GM18526 (cell line): ENCODE measurements around the gene SGMS1.

Source experiments
- POLR2A ChIP-seq: IDR thresholded peaks from 3 replicates; pipeline ENCODE4 v1.6.1; 2011; ENCODE audit not compliant: insufficient read length; ENCODE audit errors: extremely low read depth

SGMS1 gene

DNA sequence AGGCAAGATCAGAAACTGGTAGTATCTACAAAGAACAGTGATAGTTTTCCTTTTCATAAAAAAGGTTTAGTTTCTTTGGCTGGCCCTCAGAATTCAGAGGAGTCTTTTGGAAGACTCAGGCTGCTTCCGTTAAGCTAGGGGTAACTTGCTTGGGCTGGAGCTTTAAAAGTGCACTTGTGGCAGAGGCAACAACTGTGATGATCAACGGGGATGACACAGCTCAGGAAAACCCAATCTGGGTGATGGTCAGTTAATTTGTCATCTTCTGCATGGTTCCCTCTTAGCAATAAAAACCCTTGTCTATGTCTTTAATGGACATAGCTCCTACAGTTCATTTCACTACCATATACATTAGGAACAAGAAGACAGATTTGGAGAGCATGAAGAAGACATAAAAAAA, 46.7 kb downstream of the SGMS1 start:
- TF ChIP-seq POLR2A = no peak

DNA sequence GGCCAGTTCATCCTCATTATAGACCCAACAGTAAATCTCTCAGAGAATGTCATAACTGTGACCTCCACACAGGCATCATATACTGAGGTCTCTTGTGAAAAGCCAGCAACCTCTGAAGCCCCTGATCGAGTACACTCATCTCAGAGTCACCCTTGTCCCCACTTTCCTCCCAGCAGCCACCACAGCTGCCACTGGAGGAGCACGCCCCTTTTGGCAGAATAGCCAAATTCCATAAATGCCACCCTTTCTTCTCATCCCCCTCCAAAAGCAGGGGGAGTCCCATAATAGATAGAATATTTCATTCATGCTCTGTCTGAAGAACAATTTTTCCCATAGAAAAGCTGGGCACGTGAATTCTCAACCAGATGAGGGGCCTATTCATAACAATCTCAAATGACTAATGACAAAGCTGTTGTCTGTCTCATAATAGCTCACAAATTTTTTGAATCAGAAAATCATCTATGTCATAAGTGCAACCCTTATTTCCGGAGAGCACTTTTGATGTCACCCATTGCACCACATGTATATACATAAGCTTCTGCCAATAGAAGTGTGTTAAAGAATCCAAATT, 47.4 kb downstream of the SGMS1 start:
- TF ChIP-seq POLR2A = no peak

DNA sequence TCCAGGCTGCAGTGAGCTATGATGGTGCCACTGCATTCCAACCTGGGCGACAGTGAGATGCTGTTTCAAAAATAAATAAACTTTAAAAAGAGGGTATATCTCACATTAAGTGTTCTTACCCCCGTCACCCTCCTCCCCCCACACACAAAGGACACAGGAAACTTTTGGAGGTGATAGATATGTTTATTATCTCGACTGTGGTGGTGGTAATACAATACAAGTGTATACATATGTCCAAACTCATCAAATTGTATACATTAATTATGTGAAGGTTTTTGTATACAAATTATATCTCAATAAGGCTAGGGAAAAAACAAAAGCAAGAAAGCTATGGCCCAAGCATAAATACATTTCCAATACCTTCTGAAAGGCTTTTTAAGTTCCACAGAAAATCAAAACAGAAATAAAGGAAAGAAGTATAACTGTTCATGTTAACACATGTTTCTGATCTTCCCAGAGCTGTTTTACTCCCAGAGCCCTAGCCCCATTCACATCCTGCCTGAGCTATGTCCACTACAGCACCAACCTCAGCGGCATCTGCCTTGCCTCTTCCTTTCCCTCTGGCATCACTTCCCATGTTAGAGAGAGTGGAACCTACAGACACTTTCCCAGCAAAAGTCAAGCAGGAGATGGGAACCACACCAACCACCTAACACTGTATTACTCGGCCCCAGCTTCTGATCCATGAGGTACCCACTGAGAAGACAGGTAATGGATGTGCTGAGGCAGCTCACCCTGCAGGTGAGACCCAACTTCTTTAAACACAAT, 48.1 kb downstream of the SGMS1 start:
- no peak for TF ChIP-seq POLR2A

DNA sequence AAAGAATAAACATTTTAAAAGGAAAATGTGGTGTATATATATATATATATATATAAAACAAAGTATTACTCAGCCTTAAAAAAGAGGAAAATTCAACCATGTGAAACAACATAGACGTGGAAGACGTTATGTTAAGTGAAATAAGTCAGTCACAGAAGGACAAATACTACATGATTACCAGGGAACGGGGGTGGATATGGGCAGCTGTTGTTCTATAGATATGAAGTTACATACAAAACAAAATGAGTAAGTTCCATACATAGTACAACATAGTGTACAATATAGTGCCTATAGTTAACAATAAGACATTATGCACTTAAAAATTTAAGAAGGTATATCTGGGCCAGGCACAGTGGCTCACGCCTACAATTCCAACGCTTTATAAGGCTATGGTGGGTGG, 48.8 kb downstream of the SGMS1 start:
- no peak for TF ChIP-seq POLR2A

DNA sequence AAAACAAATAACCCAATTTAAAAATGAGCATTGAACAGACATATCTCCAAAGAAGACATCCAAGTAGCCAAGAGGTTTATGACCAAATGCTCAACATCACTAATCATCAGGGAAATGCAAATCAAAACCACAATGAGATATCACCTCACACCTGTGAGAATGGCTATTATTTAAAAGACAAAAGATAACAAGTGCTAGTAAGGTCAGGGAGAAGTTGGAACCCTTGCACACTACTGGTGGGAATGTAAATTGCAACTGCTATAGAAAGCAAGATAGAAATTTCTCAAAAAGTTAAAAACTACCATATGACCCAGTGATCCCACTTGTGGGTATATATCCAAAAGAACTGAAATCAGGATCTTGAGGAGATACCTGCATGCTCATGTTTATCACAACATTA, 49.5 kb downstream of the SGMS1 start:
- TF ChIP-seq POLR2A = no peak

DNA sequence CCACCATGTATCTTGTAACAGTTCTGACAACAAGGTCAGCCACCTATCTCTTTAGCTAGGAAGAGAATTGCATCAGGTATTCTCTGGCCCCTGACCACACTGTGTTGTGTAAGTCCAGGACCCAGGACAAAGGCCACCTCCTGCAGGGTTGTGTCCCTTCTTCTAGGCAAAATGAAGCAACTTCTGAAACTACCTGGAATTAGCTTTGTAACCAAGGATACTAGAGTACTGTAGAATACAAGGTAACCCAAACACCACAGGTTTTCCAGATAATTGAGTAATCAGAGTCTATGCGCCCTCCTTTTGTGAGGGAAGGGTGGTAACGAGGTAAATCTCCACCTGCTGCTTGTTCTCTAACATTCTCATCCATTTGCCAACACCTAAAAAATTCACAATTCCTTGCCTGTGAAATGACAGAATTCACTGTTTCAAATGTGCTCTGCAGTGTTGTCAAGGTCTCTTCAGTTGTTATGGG, 51.7 kb downstream of the SGMS1 start:
- no peak for TF ChIP-seq POLR2A

DNA sequence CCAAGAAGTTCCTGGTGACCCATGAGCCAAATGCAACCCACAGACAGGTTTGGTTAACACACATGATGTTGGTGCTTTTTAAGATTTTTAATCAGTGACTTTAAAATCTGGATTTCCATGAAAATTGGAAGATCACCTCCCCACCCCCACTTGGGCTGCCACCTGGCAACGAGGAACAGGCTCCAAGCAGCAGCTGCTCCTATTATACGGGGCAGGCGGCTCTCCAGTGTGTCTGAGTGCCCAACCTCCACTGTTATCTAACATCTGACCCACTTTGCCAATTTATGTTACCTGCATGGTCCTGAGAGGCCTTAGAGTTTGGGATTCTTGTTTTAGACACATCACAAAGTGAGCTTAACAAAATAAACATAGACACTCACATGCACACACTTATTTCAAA, 56.4 kb downstream of the SGMS1 start:
- TF ChIP-seq POLR2A = no peak

DNA sequence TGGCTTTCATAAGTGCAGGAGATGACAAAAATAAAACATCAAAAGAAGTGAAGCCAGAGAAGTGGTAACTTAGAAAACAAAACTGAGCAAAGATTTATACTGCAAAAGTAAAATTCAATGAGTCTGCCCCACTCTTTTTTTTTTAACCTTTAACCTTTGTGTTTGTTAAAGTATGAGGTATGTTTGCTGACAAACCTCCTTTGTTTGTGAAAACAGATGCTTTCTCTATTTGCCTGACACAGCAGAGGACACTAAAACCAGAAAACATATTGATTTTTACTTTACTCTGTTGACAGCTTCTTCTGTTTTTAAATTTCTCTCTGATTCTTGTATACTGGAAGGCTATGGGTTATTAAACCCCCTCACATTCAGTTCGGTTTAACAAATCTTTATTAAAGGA, 57.6 kb downstream of the SGMS1 start:
- TF ChIP-seq POLR2A = no peak

DNA sequence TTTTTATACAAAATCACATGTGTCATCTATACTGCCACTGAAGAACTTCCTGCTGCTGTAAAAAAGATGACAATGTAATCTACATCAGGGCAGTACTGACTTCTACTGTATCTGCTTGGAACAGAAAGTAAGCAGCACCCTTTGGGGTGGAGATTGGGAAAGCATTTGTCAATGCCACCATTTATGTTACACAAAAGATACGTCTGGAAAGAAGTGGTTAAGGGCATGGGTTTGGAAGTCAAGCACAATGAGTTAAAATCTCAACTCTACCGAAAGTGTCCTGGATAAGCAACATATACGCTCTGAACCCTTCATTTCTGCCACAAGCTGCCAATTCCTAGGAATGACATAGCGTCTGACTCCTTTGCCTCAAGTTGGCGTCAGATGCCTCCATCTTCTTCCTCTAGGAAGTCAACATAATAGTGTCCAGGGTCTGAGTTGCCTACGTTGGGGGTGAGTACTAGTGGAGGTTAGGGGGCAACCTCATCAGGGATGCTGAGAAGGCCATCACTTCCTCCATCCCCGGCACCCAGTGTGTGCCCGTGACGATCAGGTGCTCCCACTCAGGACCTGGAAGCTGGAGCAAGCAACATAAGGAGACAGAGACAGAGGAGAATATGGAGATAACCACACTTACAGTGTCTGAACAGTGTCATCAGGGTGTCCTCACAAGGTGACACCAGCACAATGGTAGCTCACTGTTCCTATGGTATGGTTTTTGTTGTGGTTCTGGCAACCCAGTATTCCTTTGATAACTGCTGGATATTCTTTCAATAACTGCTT, 58.3 kb downstream of the SGMS1 start:
- no peak for TF ChIP-seq POLR2A

DNA sequence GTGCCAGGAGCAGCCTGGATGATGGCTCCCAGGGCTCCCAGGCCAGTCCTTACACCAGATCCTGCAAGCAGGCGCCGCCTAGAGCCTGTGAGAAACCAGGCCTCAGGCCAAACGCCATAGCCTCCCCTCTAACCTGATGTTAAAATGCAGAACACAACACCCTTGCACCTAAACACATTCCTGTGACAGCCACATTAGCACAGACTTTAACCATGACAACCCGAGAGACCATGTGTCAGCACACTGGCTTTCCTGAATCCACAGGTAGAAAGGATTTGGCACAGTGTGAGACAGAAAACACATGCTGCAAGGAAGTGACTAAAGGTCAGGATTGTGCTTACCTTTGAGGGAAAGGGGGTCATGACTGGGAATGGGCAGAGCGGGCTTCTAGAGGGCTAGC, 59.9 kb downstream of the SGMS1 start:
- no peak for TF ChIP-seq POLR2A

DNA sequence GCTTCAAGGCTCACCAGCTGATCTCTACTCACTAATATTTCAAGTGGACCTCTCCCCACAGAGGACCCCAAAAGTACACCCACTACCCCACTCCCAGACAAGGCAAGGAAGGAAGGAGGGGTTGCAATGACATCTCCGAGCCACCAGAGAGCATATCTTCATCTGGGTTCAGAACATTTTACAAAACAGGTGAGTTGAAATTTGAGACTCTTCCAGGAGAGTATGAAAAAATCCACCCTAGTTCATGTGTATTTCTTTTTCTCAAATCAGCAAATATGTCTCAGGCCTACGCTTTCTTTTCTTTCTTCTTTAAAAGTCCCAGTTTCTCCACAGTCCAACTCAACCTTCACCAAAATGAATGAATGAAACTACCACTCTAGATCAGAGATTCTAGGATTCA, 61.9 kb downstream of the SGMS1 start:
- no peak for TF ChIP-seq POLR2A

DNA sequence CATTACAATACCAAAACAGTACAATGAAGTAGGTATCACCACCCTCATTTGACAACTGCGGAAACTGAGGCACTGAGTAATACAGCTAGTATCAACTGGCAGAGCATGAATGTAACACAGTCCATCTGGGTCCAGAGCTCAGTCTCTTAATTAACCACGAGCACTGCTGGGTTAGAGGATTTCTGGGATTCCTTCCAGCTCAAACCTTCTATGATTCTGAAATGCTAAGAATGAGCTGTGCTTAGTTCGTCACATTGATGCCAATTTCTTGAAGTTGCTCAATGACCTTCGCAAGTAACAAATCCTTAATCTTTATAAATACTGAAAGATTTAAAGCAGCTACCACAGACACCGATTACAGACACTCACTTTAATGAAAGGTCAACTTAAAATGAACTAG, 62.5 kb downstream of the SGMS1 start:
- TF ChIP-seq POLR2A = no peak

DNA sequence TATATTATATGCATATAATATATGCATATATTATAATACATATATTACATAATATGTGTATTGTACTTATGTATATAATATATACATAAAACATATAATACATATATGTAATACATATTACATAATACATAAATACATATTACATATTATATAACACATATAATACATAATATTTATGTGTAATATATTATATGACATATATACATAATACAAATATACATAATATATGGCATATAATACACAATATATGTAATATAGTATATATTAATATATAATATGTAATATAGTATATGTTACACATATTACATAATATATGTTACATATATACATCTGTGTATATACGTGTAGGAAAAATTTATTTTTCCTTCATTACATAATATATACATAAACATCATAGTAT, 63.4 kb downstream of the SGMS1 start:
- TF ChIP-seq POLR2A = no peak

DNA sequence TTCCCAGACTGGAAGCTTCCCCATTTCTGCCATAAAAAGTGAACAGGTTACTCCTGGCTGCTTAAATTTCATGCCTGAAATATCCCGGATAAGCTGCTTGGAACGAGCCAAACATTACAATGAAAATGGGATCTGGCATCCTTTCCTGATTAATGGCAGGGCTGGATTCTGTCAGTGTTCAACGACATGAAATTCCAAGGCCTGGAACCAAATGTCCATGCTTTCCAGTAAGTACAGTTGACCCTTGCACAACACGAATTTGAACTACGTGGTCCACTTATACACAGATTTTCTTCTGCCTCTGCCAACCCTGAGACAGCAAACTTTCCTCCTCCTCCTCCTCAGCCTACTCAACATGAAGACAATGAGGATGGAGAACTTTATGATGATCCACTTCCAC, 65.4 kb downstream of the SGMS1 start:
- no peak for TF ChIP-seq POLR2A

DNA sequence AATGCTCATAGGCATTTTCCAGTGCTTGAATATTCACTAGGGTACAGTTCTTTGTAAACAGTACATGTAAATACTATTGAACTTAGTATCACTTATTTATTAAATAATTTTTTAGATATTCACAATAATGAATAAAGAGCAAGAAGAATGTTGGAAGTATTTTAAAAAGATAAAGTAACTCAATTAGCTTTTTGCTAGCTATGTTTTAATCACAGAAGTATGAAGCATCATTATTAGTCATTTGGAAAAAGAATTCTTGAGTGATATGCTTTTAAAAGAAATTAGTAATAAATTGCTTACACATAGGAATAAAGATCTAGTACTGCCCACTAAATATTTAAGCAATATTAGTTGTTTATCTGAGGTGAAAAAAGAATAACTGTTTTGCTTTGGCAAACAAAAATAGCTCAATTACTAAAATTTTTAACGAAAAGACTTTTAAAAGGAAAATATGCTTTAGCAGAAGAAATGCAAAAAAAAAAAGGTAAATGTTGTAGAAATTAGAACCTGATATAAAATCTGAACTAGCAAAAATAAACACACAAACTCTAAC, 66.5 kb downstream of the SGMS1 start:
- no peak for TF ChIP-seq POLR2A
